ENCODE data around the gene CNDP2.
"Not testable (repeated sequence)": the region's sequence is repeated elsewhere in the genome, so short reads cannot be mapped to it uniquely, and the experiment has no call there.

CNDP2 gene

GRCh38 chr18:74500372-74500771, 4.2 kb downstream of the CNDP2 start:
- no peak for DNase-seq (ENCODE audit: low read depth in 3 of 3)

GRCh38 chr18:74500774-74501173, 4.6 kb downstream of the CNDP2 start:
- DNase-seq (ENCODE audit: low read depth in 3 of 3) = not testable (repeated sequence)

GRCh38 chr18:74501386-74501785, 5.2 kb downstream of the CNDP2 start:
- no peak for DNase-seq (ENCODE audit: low read depth in 3 of 3)

- no peak for DNase-seq (ENCODE audit: low read depth in 3 of 3)
Observed at GRCh38 chr18:74503137-74503536, 7.0 kb downstream of the CNDP2 start.

GRCh38 chr18:74505776-74506175, 9.6 kb downstream of the CNDP2 start:
- DNase-seq (ENCODE audit: low read depth in 3 of 3) = no peak

- no peak for DNase-seq (ENCODE audit: low read depth in 3 of 3)
Observed at GRCh38 chr18:74506448-74507084, 10.4 kb downstream of the CNDP2 start.

GRCh38 chr18:74507097-74507881, 11.1 kb downstream of the CNDP2 start:
- no peak for DNase-seq (ENCODE audit: low read depth in 3 of 3)

GRCh38 chr18:74507927-74508326, 11.8 kb downstream of the CNDP2 start:
- no peak for DNase-seq (ENCODE audit: low read depth in 3 of 3)

- no peak for DNase-seq (ENCODE audit: low read depth in 3 of 3)
Observed at GRCh38 chr18:74508366-74508765, 12.2 kb downstream of the CNDP2 start.

GRCh38 chr18:74508821-74509225, 12.7 kb downstream of the CNDP2 start:
- DNase-seq (ENCODE audit: low read depth in 3 of 3) = no peak

- DNase-seq (ENCODE audit: low read depth in 3 of 3) = no peak
Observed at GRCh38 chr18:74509856-74510769, 13.9 kb downstream of the CNDP2 start.

GRCh38 chr18:74510770-74511095, 14.6 kb downstream of the CNDP2 start:
- DNase-seq (ENCODE audit: low read depth in 3 of 3) = no peak

- no peak for DNase-seq (ENCODE audit: low read depth in 3 of 3)
Observed at GRCh38 chr18:74511823-74512222, 15.7 kb downstream of the CNDP2 start.

GRCh38 chr18:74512321-74513053, 16.3 kb downstream of the CNDP2 start:
- no peak for DNase-seq (ENCODE audit: low read depth in 3 of 3)

- DNase-seq (ENCODE audit: low read depth in 3 of 3) = no peak
Observed at GRCh38 chr18:74513149-74513882, 17.2 kb downstream of the CNDP2 start.

GRCh38 chr18:74513883-74514205, 17.7 kb downstream of the CNDP2 start:
- DNase-seq (ENCODE audit: low read depth in 3 of 3) = no peak

GRCh38 chr18:74514860-74515495, 18.8 kb downstream of the CNDP2 start:
- no peak for DNase-seq (ENCODE audit: low read depth in 3 of 3)

- no peak for DNase-seq (ENCODE audit: low read depth in 3 of 3)
Observed at GRCh38 chr18:74515620-74516231, 19.6 kb downstream of the CNDP2 start.

- DNase-seq (ENCODE audit: low read depth in 3 of 3) = no peak
Observed at GRCh38 chr18:74516271-74517235, 20.4 kb downstream of the CNDP2 start.
